K562 (cell line): ENCODE results near the gene MAST4. TPM values are rescaled to one million over a fixed set of nuclear protein-coding genes. Genes with fewer than 3 reads are reported as not detected.

Source experiments
- HMGXB4 ChIP-seq: sonication (generic); formaldehyde crosslinking; IDR thresholded peaks from 2 replicates; pipeline ENCODE4 v1.8.1; 2023; ENCODE audit warnings: mild to moderate bottlenecking, missing genetic modification reagents
- MED1 ChIP-seq: sonication (generic); formaldehyde crosslinking; IDR thresholded peaks from 2 replicates; pipeline ENCODE4 v1.8.1; 2023; ENCODE audit warnings: missing genetic modification reagents, borderline replicate concordance
- NFIX ChIP-seq: fragments of 250-450 bp; sonication (Bioruptor Pico); IDR thresholded peaks from 2 replicates; pipeline ENCODE4 v1.4.0; 2020; ENCODE audit warnings: low read depth, mild to moderate bottlenecking, moderate library complexity
- RB1 ChIP-seq: fragments of 450-650 bp; IDR thresholded peaks from 2 replicates; pipeline ENCODE4 v1.6.1; 2017; ENCODE audit warnings: low read depth, mild to moderate bottlenecking
- SRSF3 ChIP-seq: fragments of 200-400 bp; formaldehyde crosslinking; IDR thresholded peaks from 2 replicates; pipeline ENCODE4 v1.6.1; 2016; ENCODE audit warnings: mild to moderate bottlenecking, low read length, moderate library complexity; ENCODE audit not compliant: insufficient read depth
- STAG1 ChIP-seq: sonication (generic); formaldehyde crosslinking; IDR thresholded peaks from 2 replicates; pipeline ENCODE4 v1.5.0; 2020; ENCODE audit warnings: missing genetic modification reagents, borderline replicate concordance
- TSC22D4 ChIP-seq: fragments of 450-650 bp; IDR thresholded peaks from 2 replicates; pipeline ENCODE4 v1.6.1; 2016; ENCODE audit warnings: missing genetic modification characterization, missing biosample characterization, control low read depth
- ZBTB43 ChIP-seq: sonication (generic); formaldehyde crosslinking; IDR thresholded peaks from 2 replicates; pipeline ENCODE4 v1.8.0; 2023; ENCODE audit warnings: mild to moderate bottlenecking, missing genetic modification reagents
- ZNF354B ChIP-seq: fragments of 250-450 bp; sonication (Bioruptor Pico); IDR thresholded peaks from 2 replicates; pipeline ENCODE4 v1.4.0; 2020
- ZNF696 ChIP-seq: fragments of 250-450 bp; sonication (Bioruptor Pico); conservative IDR thresholded peaks from 2 replicates; pipeline ENCODE4 v1.4.0; 2020; ENCODE audit warnings: mild to moderate bottlenecking, moderate library complexity
- polyA plus RNA-seq, 8 experiments: library from polyadenylated mRNA; depleted of rRNA in 4 of 8; stranded (reverse) in 5 of 8; unstranded in 3 of 8; fragments of >200 nt; fragmentation: Nextera tagmentation in 2 of 8; fragmentation: Illumina TruSeq in 1 of 8; extraction: Ambion mirVana in 2 of 8; extraction: Trizol in 1 of 8; gene quantifications; 2 replicates each; pipeline versions ENCODE4 v1.2.1 to v1.2.3, GENCODE V29; 2011 to 2014; ENCODE audit warnings: inconsistent platforms in 1 of 8, missing spikeins in 1 of 8
- total RNA-seq, 7 experiments: library from RNA; depleted of rRNA in 6 of 7; stranded (reverse); fragments of >200 nt in 6 of 7; fragmentation: Illumina TruSeq in 2 of 7; extraction: Trizol in 2 of 7; gene quantifications; 2 replicates each; pipeline versions ENCODE4 v1.2.1 to v1.2.3, GENCODE V29; 2011 to 2021; ENCODE audit warnings: low replicate concordance in 1 of 7
- TF ChIP-seq, protein P1 (sequence below): fragments of 250-450 bp; sonication (Bioruptor Pico); IDR thresholded peaks from 2 replicates; pipeline ENCODE4 v1.4.0; 2020; ENCODE audit warnings: mild to moderate bottlenecking, moderate library complexity, borderline replicate concordance

The MAST4 gene
- total and polyA plus RNA-seq, 9 of the 15 experiments (the other 6 are each of a cell fraction or from before 2014, with no cell fraction given): 0.88 to 10.1 (median 5.2) TPM

GRCh38 chr5:67050125-67050524 lies 453.9 kb downstream of the MAST4 start (continued):
- TF ChIP-seq ZBTB43 (CRISPR knock-in tag): no peak
- TF ChIP-seq TSC22D4 (tag): no peak
- no peak for TF ChIP-seq RB1
- no peak for TF ChIP-seq NFIX (CRISPR knock-in tag)
- no peak for TF ChIP-seq STAG1
- TF ChIP-seq, protein P1, sequence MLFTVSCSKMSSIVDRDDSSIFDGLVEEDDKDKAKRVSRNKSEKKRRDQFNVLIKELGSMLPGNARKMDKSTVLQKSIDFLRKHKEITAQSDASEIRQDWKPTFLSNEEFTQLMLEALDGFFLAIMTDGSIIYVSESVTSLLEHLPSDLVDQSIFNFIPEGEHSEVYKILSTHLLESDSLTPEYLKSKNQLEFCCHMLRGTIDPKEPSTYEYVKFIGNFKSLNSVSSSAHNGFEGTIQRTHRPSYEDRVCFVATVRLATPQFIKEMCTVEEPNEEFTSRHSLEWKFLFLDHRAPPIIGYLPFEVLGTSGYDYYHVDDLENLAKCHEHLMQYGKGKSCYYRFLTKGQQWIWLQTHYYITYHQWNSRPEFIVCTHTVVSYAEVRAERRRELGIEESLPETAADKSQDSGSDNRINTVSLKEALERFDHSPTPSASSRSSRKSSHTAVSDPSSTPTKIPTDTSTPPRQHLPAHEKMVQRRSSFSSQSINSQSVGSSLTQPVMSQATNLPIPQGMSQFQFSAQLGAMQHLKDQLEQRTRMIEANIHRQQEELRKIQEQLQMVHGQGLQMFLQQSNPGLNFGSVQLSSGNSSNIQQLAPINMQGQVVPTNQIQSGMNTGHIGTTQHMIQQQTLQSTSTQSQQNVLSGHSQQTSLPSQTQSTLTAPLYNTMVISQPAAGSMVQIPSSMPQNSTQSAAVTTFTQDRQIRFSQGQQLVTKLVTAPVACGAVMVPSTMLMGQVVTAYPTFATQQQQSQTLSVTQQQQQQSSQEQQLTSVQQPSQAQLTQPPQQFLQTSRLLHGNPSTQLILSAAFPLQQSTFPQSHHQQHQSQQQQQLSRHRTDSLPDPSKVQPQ (CRISPR knock-in tag): no peak
- TF ChIP-seq ZNF696 (CRISPR knock-in tag): no peak
- TF ChIP-seq ZNF354B: no peak
- no peak for TF ChIP-seq MED1 (CRISPR knock-in tag)
- TF ChIP-seq SRSF3: no peak
- no peak for TF ChIP-seq HMGXB4
